ENCODE measurements around the gene BIRC3. TPM values are rescaled to one million over a fixed set of nuclear protein-coding genes. Genes with fewer than 3 reads are reported as not detected.

Gene BIRC3
- total RNA-seq, 1 donor from 2014 or later = 1.0 TPM

DNA sequence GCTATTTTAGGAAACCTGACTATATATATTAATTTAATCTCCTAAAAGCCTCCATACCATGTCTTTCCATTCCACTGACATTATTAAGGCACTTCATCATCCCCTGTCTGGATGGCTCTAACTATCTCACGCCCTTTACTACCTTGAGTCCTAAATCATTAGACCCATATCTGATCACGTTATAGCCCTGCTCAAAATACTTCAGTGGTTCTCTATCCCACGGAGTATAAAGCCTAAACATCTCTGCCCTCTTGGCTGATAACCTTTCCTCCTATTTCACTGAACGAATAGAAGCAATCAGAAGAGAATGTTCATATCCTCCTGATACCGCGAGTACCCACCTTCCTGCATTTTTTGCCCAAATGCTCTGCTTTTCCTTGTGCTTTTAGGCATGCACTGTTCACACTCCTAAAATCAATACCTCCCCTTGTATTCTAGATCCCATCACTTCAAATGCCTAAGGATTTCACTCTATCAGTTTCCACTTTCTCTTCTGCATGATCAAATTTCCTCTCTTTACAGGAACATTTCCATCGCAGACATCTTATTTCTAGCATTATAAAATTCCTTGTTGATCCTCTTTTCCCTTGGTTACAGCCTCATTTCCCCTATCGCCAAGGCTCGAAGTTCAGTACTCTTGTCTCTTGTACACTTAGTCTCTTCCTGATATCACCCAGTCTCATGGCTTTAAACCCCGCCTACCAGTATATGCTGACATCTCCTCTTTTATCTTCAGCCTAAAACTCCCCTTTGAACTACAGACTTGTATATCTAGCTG lies 45.0 kb upstream of the BIRC3 start:
- Mint-ChIP-seq H3K9me3 (ENCODE audit: unreplicated experiment) (peaks cover 4% of the 10 kb centered on the region), H3K4me3 (ENCODE audit: unreplicated experiment) (no peak overlapping the region), H3K27me3 (ENCODE audit: unreplicated experiment) (no peaks in the 10 kb centered on the region), H3K4me1 (ENCODE audit: unreplicated experiment) (peaks cover 41% of the 10 kb centered on the region), H3K36me3 (ENCODE audit: unreplicated experiment) (no peaks in the 10 kb centered on the region), H3K27ac (ENCODE audit: unreplicated experiment) (no peak overlapping the region)
- TF ChIP-seq, protein P1, sequence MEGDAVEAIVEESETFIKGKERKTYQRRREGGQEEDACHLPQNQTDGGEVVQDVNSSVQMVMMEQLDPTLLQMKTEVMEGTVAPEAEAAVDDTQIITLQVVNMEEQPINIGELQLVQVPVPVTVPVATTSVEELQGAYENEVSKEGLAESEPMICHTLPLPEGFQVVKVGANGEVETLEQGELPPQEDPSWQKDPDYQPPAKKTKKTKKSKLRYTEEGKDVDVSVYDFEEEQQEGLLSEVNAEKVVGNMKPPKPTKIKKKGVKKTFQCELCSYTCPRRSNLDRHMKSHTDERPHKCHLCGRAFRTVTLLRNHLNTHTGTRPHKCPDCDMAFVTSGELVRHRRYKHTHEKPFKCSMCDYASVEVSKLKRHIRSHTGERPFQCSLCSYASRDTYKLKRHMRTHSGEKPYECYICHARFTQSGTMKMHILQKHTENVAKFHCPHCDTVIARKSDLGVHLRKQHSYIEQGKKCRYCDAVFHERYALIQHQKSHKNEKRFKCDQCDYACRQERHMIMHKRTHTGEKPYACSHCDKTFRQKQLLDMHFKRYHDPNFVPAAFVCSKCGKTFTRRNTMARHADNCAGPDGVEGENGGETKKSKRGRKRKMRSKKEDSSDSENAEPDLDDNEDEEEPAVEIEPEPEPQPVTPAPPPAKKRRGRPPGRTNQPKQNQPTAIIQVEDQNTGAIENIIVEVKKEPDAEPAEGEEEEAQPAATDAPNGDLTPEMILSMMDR (IDR thresholded peaks at IDR 0.05) = no peak
- no peak for DNase-seq (ENCODE audit: extremely low spot score, unreplicated experiment)

DNA sequence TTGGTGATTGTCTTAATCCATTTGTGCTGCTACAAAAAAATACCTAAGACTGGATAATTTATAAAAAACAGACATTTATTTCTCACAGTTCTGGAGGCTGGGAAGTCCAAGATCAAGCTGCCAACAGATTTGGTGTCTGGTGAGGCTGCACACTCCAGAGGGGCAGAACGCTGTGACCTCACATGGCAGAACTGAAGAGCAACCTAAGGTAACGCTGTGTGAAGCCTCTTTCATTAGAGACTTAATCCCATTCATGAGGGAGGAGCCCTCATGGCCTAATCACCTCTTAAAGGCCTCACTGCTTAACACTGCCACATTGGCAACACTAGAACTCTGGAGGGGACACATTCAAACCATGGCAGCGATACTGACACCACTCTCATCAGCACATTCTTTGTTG lies 42.7 kb upstream of the BIRC3 start:
- peaks cover 4% of the 10 kb centered on the region for H3K9me3 Mint-ChIP-seq (ENCODE audit: unreplicated experiment)
- no peak overlapping the region for H3K27ac Mint-ChIP-seq (ENCODE audit: unreplicated experiment)
- H3K4me3 Mint-ChIP-seq (ENCODE audit: unreplicated experiment) = no peak overlapping the region
- DNase-seq (ENCODE audit: extremely low spot score, unreplicated experiment) = no peak
- no peaks in the 10 kb centered on the region for H3K36me3 Mint-ChIP-seq (ENCODE audit: unreplicated experiment)
- no peaks in the 10 kb centered on the region for H3K27me3 Mint-ChIP-seq (ENCODE audit: unreplicated experiment)
- TF ChIP-seq, protein P1 (IDR thresholded peaks at IDR 0.05) = no peak
- H3K4me1 Mint-ChIP-seq (ENCODE audit: unreplicated experiment) = peaks cover 30% of the 10 kb centered on the region

GRCh38 chr11:102276362-102276761 lies 40.9 kb upstream of the BIRC3 start:
- no peaks in the 10 kb centered on the region for H3K36me3 Mint-ChIP-seq (ENCODE audit: unreplicated experiment)
- H3K4me3 Mint-ChIP-seq (ENCODE audit: unreplicated experiment) = no peak overlapping the region
- peaks cover 28% of the 10 kb centered on the region for H3K4me1 Mint-ChIP-seq (ENCODE audit: unreplicated experiment)
- H3K27me3 Mint-ChIP-seq (ENCODE audit: unreplicated experiment) = no peaks in the 10 kb centered on the region
- TF ChIP-seq, protein P1 (IDR thresholded peaks at IDR 0.05) = no peak
- DNase-seq (ENCODE audit: extremely low spot score, unreplicated experiment) = no peak
- peaks cover 4% of the 10 kb centered on the region for H3K9me3 Mint-ChIP-seq (ENCODE audit: unreplicated experiment)
- H3K27ac Mint-ChIP-seq (ENCODE audit: unreplicated experiment) = peak overlapping the region; percentile 11

DNA sequence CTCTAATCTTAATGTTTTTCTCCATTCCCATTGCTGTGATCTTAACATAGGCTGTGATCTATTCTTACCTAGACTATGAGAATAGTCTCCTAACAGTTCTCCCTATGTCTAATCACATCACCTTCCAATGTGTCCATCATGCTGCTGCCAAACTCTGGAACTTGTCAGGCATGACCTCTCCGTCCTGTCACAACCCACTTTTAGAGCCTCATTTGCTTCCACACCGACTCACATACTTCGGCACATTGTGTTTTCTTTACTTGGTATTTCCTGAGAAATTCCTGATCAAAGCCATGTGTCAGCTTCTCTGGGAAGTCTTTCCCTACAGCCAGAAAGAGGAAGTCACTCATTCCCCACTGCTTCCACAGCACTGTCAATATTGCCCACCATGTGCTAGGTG lies 40.5 kb upstream of the BIRC3 start:
- H3K27me3 Mint-ChIP-seq (ENCODE audit: unreplicated experiment) = no peaks in the 10 kb centered on the region
- H3K27ac Mint-ChIP-seq (ENCODE audit: unreplicated experiment) = peak overlapping the region; percentile 11
- H3K9me3 Mint-ChIP-seq (ENCODE audit: unreplicated experiment) = peaks cover 4% of the 10 kb centered on the region
- peaks cover 28% of the 10 kb centered on the region for H3K4me1 Mint-ChIP-seq (ENCODE audit: unreplicated experiment)
- no peak for DNase-seq (ENCODE audit: extremely low spot score, unreplicated experiment)
- TF ChIP-seq, protein P1 (IDR thresholded peaks at IDR 0.05) = no peak
- no peaks in the 10 kb centered on the region for H3K36me3 Mint-ChIP-seq (ENCODE audit: unreplicated experiment)
- H3K4me3 Mint-ChIP-seq (ENCODE audit: unreplicated experiment) = no peak overlapping the region

GRCh38 chr11:102279641-102280170 lies 37.6 kb upstream of the BIRC3 start:
- no peaks in the 10 kb centered on the region for H3K9me3 Mint-ChIP-seq (ENCODE audit: unreplicated experiment)
- DNase-seq (ENCODE audit: extremely low spot score, unreplicated experiment) = no peak
- H3K4me1 Mint-ChIP-seq (ENCODE audit: unreplicated experiment) = peaks cover 36% of the 10 kb centered on the region
- peak overlapping the region; percentile 26 for H3K4me3 Mint-ChIP-seq (ENCODE audit: unreplicated experiment)
- H3K27ac Mint-ChIP-seq (ENCODE audit: unreplicated experiment) = no peak overlapping the region
- no peaks in the 10 kb centered on the region for H3K36me3 Mint-ChIP-seq (ENCODE audit: unreplicated experiment)
- TF ChIP-seq, protein P1 (IDR thresholded peaks at IDR 0.05) = peak; percentile 27
- H3K27me3 Mint-ChIP-seq (ENCODE audit: unreplicated experiment) = no peaks in the 10 kb centered on the region
